Activated CD4-positive, alpha-beta T cell treated with anti-CD3 and anti-CD28 coated beads, Interleukin-2, amount 50 U/mL, for 24 hours (primary cell): ENCODE results near the gene BRD1.
"Not testable (repeated sequence)": the region's sequence is repeated elsewhere in the genome, so short reads cannot be mapped to it uniquely, and the experiment has no call there.

ENCODE experiments used
- DNase-seq, 2 donors: peaks; one replicate each; pipeline ENCODE4 v3.0.0-alpha.2; 2020; ENCODE audit warnings: low read depth in 1 of 2, low spot score in 1 of 2

BRD1 gene

GRCh38 chr22:49853981-49854831 is 26.5 kb upstream of the BRD1 start:
- no peak for DNase-seq

- peak; percentile 97 for DNase-seq
Measured at GRCh38 chr22:49852898-49853894, 25.5 kb upstream of the BRD1 start, which contains the start of gene ZBED4. ZBED4 (plus strand) TSS chr22:49853844; CDS start chr22:49883663, 29,819 bp downstream.

- not testable (repeated sequence) for DNase-seq
Measured at GRCh38 chr22:49852568-49852897, 24.9 kb upstream of the BRD1 start.

GRCh38 chr22:49850959-49851802 is 23.5 kb upstream of the BRD1 start:
- no peak for DNase-seq

GRCh38 chr22:49850021-49850911 is 22.6 kb upstream of the BRD1 start:
- DNase-seq: no peak

GRCh38 chr22:49849161-49850020 is 21.7 kb upstream of the BRD1 start:
- no peak for DNase-seq

- DNase-seq: no peak
Measured at GRCh38 chr22:49848690-49849160, 21.1 kb upstream of the BRD1 start.

GRCh38 chr22:49847751-49848689 is 20.3 kb upstream of the BRD1 start:
- no peak for DNase-seq

- DNase-seq: no peak
Measured at GRCh38 chr22:49845666-49846459, 18.2 kb upstream of the BRD1 start.

- DNase-seq: no peak
Measured at GRCh38 chr22:49845241-49845640, 17.6 kb upstream of the BRD1 start.

GRCh38 chr22:49838771-49839717 is 11.4 kb upstream of the BRD1 start:
- peak; percentile 55 to 74 for DNase-seq

GRCh38 chr22:49833340-49834007 is 5.8 kb upstream of the BRD1 start:
- DNase-seq: no peak

- no peak for DNase-seq
Measured at GRCh38 chr22:49829044-49829853, 1.6 kb upstream of the BRD1 start.

GRCh38 chr22:49828599-49828965 is 909 bp upstream of the BRD1 start:
- DNase-seq: no peak
